ENCODE measurements around the gene MYL12B.

The MYL12B gene

DNA sequence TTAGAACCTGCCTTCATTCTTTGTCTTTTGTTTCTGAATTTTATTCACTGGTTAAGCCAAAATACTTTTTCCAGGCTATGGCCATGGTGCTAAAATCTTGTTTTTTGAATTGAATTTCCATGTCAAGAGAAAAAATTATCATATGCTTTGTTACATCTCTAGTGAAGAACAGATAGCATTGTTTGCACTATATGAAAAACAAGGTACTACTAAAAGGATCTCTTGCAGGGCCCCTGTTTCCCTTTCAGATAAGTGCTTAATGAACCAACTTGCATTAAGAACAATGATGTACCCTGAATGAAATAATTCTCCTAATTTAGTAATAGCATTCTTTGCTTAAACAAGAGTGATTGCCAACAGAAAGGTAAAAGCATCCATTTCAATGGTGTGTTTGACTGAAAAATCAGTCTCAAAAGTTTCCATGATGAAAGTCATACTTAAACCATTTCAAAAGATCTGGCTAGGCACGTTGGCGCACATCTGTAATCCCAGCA lies 4.3 kb upstream of the MYL12B start:
- Histone ChIP-seq H3F3A (ENCODE audit: insufficient read depth, low read length) (peaks cover 27% of the 10 kb centered on the region), H3K36me3 (replicated peaks; ENCODE audit: insufficient read depth, low read length) (peaks cover 21% of the 10 kb centered on the region), H3K27ac (ENCODE audit: low read length) (no peak overlapping the region), H3K4me1 (ENCODE audit: low read length) (peaks cover 25% of the 10 kb centered on the region), H3K4me3 (ENCODE audit: low read length) (no peak overlapping the region), H4K20me1 (ENCODE audit: insufficient read depth, low read length) (peaks cover 1% of the 10 kb centered on the region; the same call in 1 of the 2 replicates), H2AFZ (ENCODE audit: low read length) (no peak overlapping the region), H3K27me3 (replicated peaks; ENCODE audit: insufficient read depth, low read length) (no peaks in the 10 kb centered on the region), H3K9me3 (replicated peaks; ENCODE audit: insufficient read depth, low read length) (no peaks in the 10 kb centered on the region), H3K9ac (ENCODE audit: low read length) (no peak overlapping the region), H3K79me2 (ENCODE audit: low read length) (peaks cover 28% of the 10 kb centered on the region), H3K9me2 (replicated peaks; ENCODE audit: insufficient read depth, low read length) (no peaks in the 10 kb centered on the region), H3K4me2 (ENCODE audit: low read depth, low read length) (no peak overlapping the region)
- DNase-seq, result no peak
- TF ChIP-seq, protein P1, sequence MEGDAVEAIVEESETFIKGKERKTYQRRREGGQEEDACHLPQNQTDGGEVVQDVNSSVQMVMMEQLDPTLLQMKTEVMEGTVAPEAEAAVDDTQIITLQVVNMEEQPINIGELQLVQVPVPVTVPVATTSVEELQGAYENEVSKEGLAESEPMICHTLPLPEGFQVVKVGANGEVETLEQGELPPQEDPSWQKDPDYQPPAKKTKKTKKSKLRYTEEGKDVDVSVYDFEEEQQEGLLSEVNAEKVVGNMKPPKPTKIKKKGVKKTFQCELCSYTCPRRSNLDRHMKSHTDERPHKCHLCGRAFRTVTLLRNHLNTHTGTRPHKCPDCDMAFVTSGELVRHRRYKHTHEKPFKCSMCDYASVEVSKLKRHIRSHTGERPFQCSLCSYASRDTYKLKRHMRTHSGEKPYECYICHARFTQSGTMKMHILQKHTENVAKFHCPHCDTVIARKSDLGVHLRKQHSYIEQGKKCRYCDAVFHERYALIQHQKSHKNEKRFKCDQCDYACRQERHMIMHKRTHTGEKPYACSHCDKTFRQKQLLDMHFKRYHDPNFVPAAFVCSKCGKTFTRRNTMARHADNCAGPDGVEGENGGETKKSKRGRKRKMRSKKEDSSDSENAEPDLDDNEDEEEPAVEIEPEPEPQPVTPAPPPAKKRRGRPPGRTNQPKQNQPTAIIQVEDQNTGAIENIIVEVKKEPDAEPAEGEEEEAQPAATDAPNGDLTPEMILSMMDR (IDR thresholded peaks at IDR 0.05; ENCODE audit: low read length), result no peak
- TF ChIP-seq EZH2phosphoT487 (IDR thresholded peaks at IDR 0.05; ENCODE audit: low read length) (no peak), EZH2 (optimal IDR thresholded peaks at IDR 0.05; ENCODE audit: low read depth, low read length) (no peak)

GRCh38 chr18:3260995-3261372 lies 949 bp upstream of the MYL12B start:
- H3K4me1 ChIP-seq (ENCODE audit: low read length), result peaks cover 29% of the 10 kb centered on the region
- H3K27ac ChIP-seq (ENCODE audit: low read length), result peak overlapping the region; percentile 68; the same call in 1 of the 2 replicates
- peak overlapping the region; percentile 91 for H2AFZ ChIP-seq (ENCODE audit: low read length)
- H3K4me2 ChIP-seq (ENCODE audit: low read depth, low read length), result peak overlapping the region; percentile 92
- peaks cover 5% of the 10 kb centered on the region; the same call in 1 of the 2 replicates for H4K20me1 ChIP-seq (ENCODE audit: insufficient read depth, low read length)
- peak overlapping the region; percentile 92; the same call in 1 of the 2 replicates for H3K9ac ChIP-seq (ENCODE audit: low read length)
- H3K27me3 ChIP-seq (replicated peaks; ENCODE audit: insufficient read depth, low read length), result no peaks in the 10 kb centered on the region
- no peaks in the 10 kb centered on the region for H3K9me3 ChIP-seq (replicated peaks; ENCODE audit: insufficient read depth, low read length)
- DNase-seq, result no peak
- peaks cover 44% of the 10 kb centered on the region for H3K79me2 ChIP-seq (ENCODE audit: low read length)
- H3K9me2 ChIP-seq (replicated peaks; ENCODE audit: insufficient read depth, low read length), result no peaks in the 10 kb centered on the region
- H3K4me3 ChIP-seq (ENCODE audit: low read length), result peak overlapping the region; percentile 92
- no peaks in the 10 kb centered on the region; the same call in 1 of the 2 replicates for H3K36me3 ChIP-seq (replicated peaks; ENCODE audit: insufficient read depth, low read length)
- peaks cover 19% of the 10 kb centered on the region for H3F3A ChIP-seq (ENCODE audit: insufficient read depth, low read length)
- TF ChIP-seq EZH2phosphoT487 (IDR thresholded peaks at IDR 0.05; ENCODE audit: low read length), result no peak
- TF ChIP-seq, protein P1 (IDR thresholded peaks at IDR 0.05; ENCODE audit: low read length), result no peak
- no peak for TF ChIP-seq EZH2 (optimal IDR thresholded peaks at IDR 0.05; ENCODE audit: low read depth, low read length)

- Histone ChIP-seq H3K9me2 (replicated peaks; ENCODE audit: insufficient read depth, low read length) (no peaks in the 10 kb centered on the region), H3K4me2 (ENCODE audit: low read depth, low read length) (peak overlapping the region; percentile 92), H3K4me1 (ENCODE audit: low read length) (peaks cover 14% of the 10 kb centered on the region), H3K27ac (ENCODE audit: low read length) (peak overlapping the region; percentile 68; the same call in 1 of the 2 replicates), H3K27me3 (replicated peaks; ENCODE audit: insufficient read depth, low read length) (no peaks in the 10 kb centered on the region), H4K20me1 (ENCODE audit: insufficient read depth, low read length) (peaks cover 5% of the 10 kb centered on the region; the same call in 1 of the 2 replicates), H2AFZ (ENCODE audit: low read length) (peak overlapping the region; percentile 91), H3F3A (ENCODE audit: insufficient read depth, low read length) (peaks cover 6% of the 10 kb centered on the region), H3K9ac (ENCODE audit: low read length) (peak overlapping the region; percentile 92), H3K4me3 (ENCODE audit: low read length) (peak overlapping the region; percentile 92), H3K36me3 (replicated peaks; ENCODE audit: insufficient read depth, low read length) (no peaks in the 10 kb centered on the region), H3K79me2 (ENCODE audit: low read length) (peaks cover 55% of the 10 kb centered on the region), H3K9me3 (replicated peaks; ENCODE audit: insufficient read depth, low read length) (no peaks in the 10 kb centered on the region)
- TF ChIP-seq EZH2 (optimal IDR thresholded peaks at IDR 0.05; ENCODE audit: low read depth, low read length), result no peak
- TF ChIP-seq, protein P1 (IDR thresholded peaks at IDR 0.05; ENCODE audit: low read length), result no peak
- no peak for TF ChIP-seq EZH2phosphoT487 (IDR thresholded peaks at IDR 0.05; ENCODE audit: low read length)
- peak; percentile 21 for DNase-seq
Measured at GRCh38 chr18:3262234-3263131, 550 bp downstream of the MYL12B start.

Measured in MM.1S (cell line).